Measurements from ENCODE around the gene FYB1. TPM values are rescaled to one million over a fixed set of nuclear protein-coding genes. Genes with fewer than 3 reads are reported as not detected.
A peak's percentile ranks its signal among the peaks of the same experiment; 100 is the strongest.

FYB1 gene
- total RNA-seq, 1 donor from 2014 or later = 74.1 TPM

DNA sequence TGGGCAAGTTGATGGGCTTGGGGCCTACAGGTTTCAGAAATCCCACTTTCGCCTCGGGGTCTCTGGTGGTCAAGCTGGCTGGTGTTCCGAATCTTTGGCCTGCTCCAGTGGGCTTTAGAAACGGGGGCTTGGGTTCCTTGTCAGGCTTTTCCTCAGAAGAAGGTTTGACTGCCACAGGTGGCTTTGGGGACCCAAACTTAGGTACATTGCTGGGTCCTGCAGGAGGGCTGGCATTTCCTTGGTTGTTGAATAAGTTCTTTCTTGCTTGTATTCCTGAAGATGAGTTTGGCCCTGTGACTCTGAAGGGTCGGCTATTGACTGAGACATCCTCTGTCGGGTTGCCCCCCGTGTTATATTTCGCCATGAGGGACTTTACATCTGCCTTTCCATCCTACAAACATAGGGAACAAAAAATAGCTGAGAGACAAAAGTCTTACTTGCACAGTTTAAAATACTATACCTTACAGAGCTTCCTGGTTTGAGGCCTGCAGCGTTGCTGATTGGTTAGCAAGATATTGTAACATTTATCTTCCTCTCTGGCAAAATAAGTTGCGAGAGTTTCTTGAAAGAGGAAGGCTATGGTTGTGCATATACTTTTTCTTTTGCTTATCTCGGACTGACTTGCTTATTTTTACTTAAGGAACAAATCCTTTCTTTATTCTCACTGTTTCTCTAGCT, 16.6 kb downstream of the FYB1 start:
- H3K27ac ChIP-seq = no peak overlapping the region
- H3K27me3 ChIP-seq = no peaks in the 10 kb centered on the region
- TF ChIP-seq, protein P1, sequence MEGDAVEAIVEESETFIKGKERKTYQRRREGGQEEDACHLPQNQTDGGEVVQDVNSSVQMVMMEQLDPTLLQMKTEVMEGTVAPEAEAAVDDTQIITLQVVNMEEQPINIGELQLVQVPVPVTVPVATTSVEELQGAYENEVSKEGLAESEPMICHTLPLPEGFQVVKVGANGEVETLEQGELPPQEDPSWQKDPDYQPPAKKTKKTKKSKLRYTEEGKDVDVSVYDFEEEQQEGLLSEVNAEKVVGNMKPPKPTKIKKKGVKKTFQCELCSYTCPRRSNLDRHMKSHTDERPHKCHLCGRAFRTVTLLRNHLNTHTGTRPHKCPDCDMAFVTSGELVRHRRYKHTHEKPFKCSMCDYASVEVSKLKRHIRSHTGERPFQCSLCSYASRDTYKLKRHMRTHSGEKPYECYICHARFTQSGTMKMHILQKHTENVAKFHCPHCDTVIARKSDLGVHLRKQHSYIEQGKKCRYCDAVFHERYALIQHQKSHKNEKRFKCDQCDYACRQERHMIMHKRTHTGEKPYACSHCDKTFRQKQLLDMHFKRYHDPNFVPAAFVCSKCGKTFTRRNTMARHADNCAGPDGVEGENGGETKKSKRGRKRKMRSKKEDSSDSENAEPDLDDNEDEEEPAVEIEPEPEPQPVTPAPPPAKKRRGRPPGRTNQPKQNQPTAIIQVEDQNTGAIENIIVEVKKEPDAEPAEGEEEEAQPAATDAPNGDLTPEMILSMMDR (IDR thresholded peaks at IDR 0.05) = no peak
- intact Hi-C loops (cut with DNase I) = no loop called here
- H3K4me1 ChIP-seq = no peaks in the 10 kb centered on the region
- DNase-seq (ENCODE audit: low spot score in 2 of 2) = no peak
- no peaks in the 10 kb centered on the region for H3K36me3 ChIP-seq
- H3K4me3 ChIP-seq = peak overlapping the region in 1 of 2 donors; percentile 25
- no peaks in the 10 kb centered on the region for H3K9me3 ChIP-seq

DNA sequence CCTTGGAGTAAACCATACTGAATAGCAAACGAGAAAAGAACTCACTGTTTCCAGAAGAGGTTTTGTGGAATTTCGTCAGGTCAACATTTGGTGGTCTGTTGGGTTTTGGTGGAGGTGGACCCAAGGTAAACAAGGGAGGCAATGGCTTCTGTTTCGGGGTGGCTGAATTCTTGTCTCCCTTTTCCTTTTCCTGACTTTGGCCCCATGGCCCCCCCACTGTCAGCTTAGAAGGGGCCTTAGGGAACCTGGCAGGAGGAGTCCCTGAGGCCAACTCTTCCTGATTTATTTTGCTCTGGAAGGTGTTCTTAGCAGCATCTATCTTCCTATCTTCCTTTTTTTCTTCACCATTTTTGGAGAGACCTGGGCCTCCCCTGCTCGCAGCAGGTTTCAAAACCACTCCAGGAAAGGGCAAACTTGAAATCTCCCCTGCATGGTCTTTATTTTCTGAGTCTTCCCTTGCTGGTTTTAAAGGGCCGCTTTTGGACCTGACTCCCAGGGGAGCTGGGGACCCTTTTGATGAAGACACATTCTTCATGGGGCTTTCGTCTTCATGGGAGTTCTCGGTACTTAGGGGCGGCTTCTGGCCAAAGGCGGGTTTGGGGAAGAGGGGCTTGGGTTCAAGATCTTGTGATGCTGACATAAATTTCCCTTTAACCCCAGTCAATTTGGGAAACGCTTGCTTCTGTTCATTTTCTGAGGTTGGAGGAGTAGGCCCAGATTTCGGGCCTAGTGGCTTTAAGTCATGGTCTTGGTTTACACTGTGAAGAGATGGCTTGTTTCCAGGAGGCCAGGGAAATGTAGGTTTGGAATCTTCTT, 17.4 kb downstream of the FYB1 start:
- intact Hi-C loops (cut with DNase I) = no loop called here
- TF ChIP-seq, protein P1 (IDR thresholded peaks at IDR 0.05) = no peak
- no peaks in the 10 kb centered on the region for H3K4me1 ChIP-seq
- H3K27me3 ChIP-seq = no peaks in the 10 kb centered on the region
- no peak overlapping the region for H3K27ac ChIP-seq
- H3K4me3 ChIP-seq = peak overlapping the region in 1 of 2 donors; percentile 25
- no peaks in the 10 kb centered on the region for H3K36me3 ChIP-seq
- DNase-seq (ENCODE audit: low spot score in 2 of 2) = no peak
- H3K9me3 ChIP-seq = no peaks in the 10 kb centered on the region

DNA sequence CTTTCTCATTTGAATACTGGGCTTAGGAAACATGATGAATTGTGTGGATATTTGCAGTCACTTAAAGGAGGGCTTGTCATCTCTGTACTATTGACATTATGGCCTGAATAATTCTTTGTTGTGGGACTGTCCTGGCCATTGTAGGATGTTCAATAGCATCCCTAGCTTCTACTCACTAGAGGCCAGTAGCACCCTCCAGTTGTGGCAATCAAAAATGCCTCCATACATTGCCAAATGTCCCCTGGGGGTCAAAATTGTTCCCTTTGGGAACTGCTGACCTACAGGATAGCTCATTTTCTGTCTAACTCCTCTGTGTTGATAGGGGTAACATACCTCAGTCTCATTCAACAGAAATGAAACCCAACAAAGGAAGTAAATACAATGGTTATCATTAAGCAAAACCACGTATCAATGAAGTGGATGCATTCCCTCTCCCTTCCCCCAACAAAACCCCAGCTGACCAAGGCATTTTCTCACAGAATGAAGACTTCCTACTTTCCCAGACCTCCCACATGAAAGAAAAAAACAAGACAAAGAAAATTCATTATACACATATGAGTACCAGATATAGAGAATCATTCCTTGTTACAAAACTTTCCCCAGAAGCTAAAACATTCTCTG, 18.1 kb downstream of the FYB1 start:
- no peak for DNase-seq (ENCODE audit: low spot score in 2 of 2)
- TF ChIP-seq, protein P1 (IDR thresholded peaks at IDR 0.05) = no peak
- no peaks in the 10 kb centered on the region for H3K27me3 ChIP-seq
- H3K9me3 ChIP-seq = no peaks in the 10 kb centered on the region
- H3K4me1 ChIP-seq = no peaks in the 10 kb centered on the region
- no peak overlapping the region for H3K27ac ChIP-seq
- no peaks in the 10 kb centered on the region for H3K36me3 ChIP-seq
- intact Hi-C loops (cut with DNase I) = no loop called here
- H3K4me3 ChIP-seq = no peak overlapping the region

DNA sequence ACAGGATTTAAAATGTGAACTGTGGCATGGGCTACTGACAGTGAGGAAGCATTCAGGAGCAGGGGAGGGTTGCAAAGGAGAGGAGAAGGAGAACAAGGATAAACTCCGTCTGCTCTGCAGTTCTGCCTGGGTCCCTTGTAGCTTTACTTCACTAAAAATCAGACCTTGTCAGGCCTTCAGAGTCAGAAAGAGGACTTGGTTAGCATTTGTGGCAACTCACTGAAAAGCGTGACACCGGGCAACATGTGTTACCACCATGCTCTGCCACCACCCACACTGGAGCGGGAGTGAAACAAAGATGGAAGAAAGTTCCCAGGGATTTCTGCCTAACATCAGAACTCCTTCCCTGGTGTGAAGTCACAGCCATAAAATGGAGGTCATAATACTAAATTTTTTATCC, 19.3 kb downstream of the FYB1 start:
- intact Hi-C loops (cut with DNase I) = no loop called here
- no peaks in the 10 kb centered on the region for H3K4me1 ChIP-seq
- DNase-seq (ENCODE audit: low spot score in 2 of 2) = no peak
- H3K9me3 ChIP-seq = no peaks in the 10 kb centered on the region
- H3K36me3 ChIP-seq = no peaks in the 10 kb centered on the region
- TF ChIP-seq, protein P1 (IDR thresholded peaks at IDR 0.05) = no peak
- no peaks in the 10 kb centered on the region for H3K27me3 ChIP-seq
- H3K27ac ChIP-seq = no peak overlapping the region
- H3K4me3 ChIP-seq = no peak overlapping the region

DNA sequence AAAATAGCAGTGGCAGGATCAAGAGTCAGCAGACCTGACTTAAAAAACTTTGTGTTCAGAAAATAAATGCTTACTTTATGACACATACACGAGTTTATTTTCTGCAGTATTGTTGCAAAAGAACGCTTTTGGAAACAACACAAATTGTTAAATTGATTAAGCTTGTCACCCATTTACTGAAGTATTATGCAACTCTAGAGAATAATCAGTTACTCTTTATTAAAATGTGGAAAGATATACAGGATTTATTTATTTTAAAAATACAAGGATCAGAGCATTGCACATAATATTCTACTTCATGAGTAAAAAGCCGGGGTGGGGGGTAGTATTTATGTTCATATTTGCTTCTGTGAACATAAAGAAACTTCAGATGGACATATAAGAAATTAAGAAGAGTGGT, 20.0 kb downstream of the FYB1 start:
- H3K4me1 ChIP-seq = no peaks in the 10 kb centered on the region
- no peaks in the 10 kb centered on the region for H3K9me3 ChIP-seq
- H3K27ac ChIP-seq = no peak overlapping the region
- DNase-seq (ENCODE audit: low spot score in 2 of 2) = no peak
- intact Hi-C loops (cut with DNase I) = no loop called here
- TF ChIP-seq, protein P1 (IDR thresholded peaks at IDR 0.05) = no peak
- no peak overlapping the region for H3K4me3 ChIP-seq
- no peaks in the 10 kb centered on the region for H3K36me3 ChIP-seq
- no peaks in the 10 kb centered on the region for H3K27me3 ChIP-seq
